ENCODE measurements around the gene CFAP69.
A peak's percentile ranks its signal among the peaks of the same experiment; 100 is the strongest.

CFAP69 gene

DNA sequence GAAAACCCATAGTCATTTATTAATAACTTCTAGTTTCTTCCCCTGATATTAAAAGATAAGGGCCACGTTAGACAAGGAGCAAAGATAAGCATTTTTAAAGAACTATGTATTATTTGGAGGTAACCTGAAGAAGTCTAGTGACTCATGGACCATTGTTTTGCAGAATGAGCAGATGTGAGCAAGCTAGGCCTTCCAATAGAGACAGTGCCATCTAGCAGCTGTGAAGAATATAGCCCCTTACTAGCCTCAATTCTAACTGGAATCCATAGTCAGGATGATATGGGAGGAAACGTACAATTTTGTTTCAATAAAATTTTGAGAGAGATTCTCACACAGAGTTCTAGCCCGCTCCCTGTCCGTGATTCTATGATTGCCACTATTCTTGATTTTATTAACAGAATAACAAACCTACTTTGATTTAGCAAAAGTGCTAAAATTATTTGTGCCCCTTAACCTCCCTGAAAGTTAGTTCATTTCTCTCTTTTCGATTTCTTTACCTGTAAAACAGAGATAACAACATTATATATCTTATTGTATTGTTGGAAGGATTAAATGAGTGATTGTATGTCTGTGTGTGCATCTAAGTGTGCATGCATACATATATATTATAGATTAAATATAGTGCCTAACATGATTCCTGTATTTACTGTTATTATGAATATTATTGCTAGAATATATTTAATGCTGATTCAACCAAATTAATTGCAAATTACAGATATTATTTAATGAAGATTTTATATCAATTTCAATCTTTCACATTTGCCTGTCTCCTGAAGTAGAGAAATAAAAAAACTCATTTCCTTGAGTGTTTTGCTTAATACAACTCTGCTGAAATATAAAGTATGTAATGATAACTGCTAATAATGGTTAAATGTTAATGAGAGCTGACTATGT is 53.4 kb downstream of the CFAP69 start:
- H3K9me3 Mint-ChIP-seq = no peaks in the 10 kb centered on the region
- peaks cover 13% of the 10 kb centered on the region for H3K27me3 Mint-ChIP-seq
- DNase-seq (ENCODE audit: low spot score in 2 of 2) (no peak), ATAC-seq (replicated peaks; ENCODE audit: extremely low read depth, poor library complexity, severe bottlenecking) (peak; percentile 32)
- H3K27ac Mint-ChIP-seq (ENCODE audit: low read depth) = no peak overlapping the region
- H3K4me3 Mint-ChIP-seq = no peak overlapping the region
- H3K36me3 Mint-ChIP-seq (ENCODE audit: insufficient read depth) = no peaks in the 10 kb centered on the region
- H3K4me1 Mint-ChIP-seq = no peaks in the 10 kb centered on the region

GRCh38 chr7:90303241-90303640 is 58.3 kb downstream of the CFAP69 start:
- Mint-ChIP-seq H3K4me3 (no peak overlapping the region), H3K27ac (ENCODE audit: low read depth) (no peak overlapping the region), H3K4me1 (no peaks in the 10 kb centered on the region), H3K36me3 (ENCODE audit: insufficient read depth) (no peaks in the 10 kb centered on the region), H3K27me3 (peaks cover 18% of the 10 kb centered on the region), H3K9me3 (no peaks in the 10 kb centered on the region)
- DNase-seq (ENCODE audit: low spot score in 2 of 2) (no peak), ATAC-seq (replicated peaks; ENCODE audit: extremely low read depth, poor library complexity, severe bottlenecking) (no peak)

- ATAC-seq (replicated peaks; ENCODE audit: extremely low read depth, poor library complexity, severe bottlenecking) (no peak), DNase-seq (ENCODE audit: low spot score in 2 of 2) (no peak)
- H3K36me3 Mint-ChIP-seq (ENCODE audit: insufficient read depth) = no peaks in the 10 kb centered on the region
- H3K27me3 Mint-ChIP-seq = peaks cover 45% of the 10 kb centered on the region
- H3K4me1 Mint-ChIP-seq = no peaks in the 10 kb centered on the region
- H3K9me3 Mint-ChIP-seq = no peaks in the 10 kb centered on the region
- no peak overlapping the region for H3K4me3 Mint-ChIP-seq
- no peak overlapping the region for H3K27ac Mint-ChIP-seq (ENCODE audit: low read depth)
These were observed 64.9 kb downstream of the CFAP69 start for GRCh38 chr7:90309872-90310271.

DNA sequence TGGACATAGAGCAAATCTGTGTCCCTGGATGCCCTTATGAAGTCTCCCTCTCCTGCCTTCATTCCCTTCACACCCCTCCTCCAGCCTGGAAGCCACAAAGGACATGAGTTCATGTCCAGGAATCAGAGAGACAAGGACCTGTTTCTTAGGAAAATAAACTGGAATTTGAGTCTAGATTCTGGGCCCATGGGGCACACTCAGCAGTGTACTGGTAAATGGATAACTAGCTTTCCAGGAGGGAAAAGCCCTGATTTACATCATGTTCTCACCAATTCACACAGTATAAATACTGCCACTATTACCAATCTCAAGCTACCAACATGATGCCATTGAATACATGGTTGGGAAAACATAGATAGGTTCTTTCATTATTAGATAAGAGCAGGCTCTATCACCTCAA is 66.2 kb downstream of the CFAP69 start:
- H3K9me3 Mint-ChIP-seq = no peaks in the 10 kb centered on the region
- no peaks in the 10 kb centered on the region for H3K4me1 Mint-ChIP-seq
- no peak overlapping the region for H3K4me3 Mint-ChIP-seq
- ATAC-seq (replicated peaks; ENCODE audit: extremely low read depth, poor library complexity, severe bottlenecking) (no peak), DNase-seq (ENCODE audit: low spot score in 2 of 2) (no peak)
- H3K27me3 Mint-ChIP-seq = peaks cover 47% of the 10 kb centered on the region
- H3K27ac Mint-ChIP-seq (ENCODE audit: low read depth) = no peak overlapping the region
- no peaks in the 10 kb centered on the region for H3K36me3 Mint-ChIP-seq (ENCODE audit: insufficient read depth)

- no peak overlapping the region for H3K4me3 Mint-ChIP-seq
- ATAC-seq (replicated peaks; ENCODE audit: extremely low read depth, poor library complexity, severe bottlenecking) (no peak), DNase-seq (ENCODE audit: low spot score in 2 of 2) (no peak)
- H3K27ac Mint-ChIP-seq (ENCODE audit: low read depth) = no peak overlapping the region
- no peaks in the 10 kb centered on the region for H3K4me1 Mint-ChIP-seq
- H3K9me3 Mint-ChIP-seq = no peaks in the 10 kb centered on the region
- H3K27me3 Mint-ChIP-seq = peaks cover 49% of the 10 kb centered on the region
- H3K36me3 Mint-ChIP-seq (ENCODE audit: insufficient read depth) = no peaks in the 10 kb centered on the region
These were observed 67.8 kb downstream of the CFAP69 start for GRCh38 chr7:90312745-90313144.

DNA sequence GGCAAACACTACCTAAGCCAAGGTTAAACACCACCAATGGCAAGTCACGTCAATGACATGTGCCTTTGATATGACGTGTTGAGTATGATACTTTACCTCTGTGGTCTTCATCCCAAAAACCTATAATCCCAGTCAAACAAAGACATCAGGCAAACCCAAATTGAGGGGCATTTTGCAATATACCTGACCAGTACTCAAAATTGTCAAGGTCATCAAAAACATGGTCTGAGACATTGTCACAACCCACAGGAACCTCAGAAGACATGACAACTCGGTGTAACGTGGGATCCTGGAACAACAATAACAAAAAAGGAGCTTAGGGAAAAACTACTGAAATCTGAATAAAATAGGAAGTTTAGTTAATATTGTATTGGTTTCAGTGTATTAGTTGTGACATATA is 68.9 kb downstream of the CFAP69 start:
- Mint-ChIP-seq H3K27ac (ENCODE audit: low read depth) (no peak overlapping the region), H3K27me3 (peaks cover 56% of the 10 kb centered on the region), H3K9me3 (no peaks in the 10 kb centered on the region), H3K4me1 (no peaks in the 10 kb centered on the region), H3K36me3 (ENCODE audit: insufficient read depth) (no peaks in the 10 kb centered on the region), H3K4me3 (no peak overlapping the region)
- ATAC-seq (replicated peaks; ENCODE audit: extremely low read depth, poor library complexity, severe bottlenecking) = no peak
- DNase-seq (ENCODE audit: low spot score in 2 of 2) = no peak

DNA sequence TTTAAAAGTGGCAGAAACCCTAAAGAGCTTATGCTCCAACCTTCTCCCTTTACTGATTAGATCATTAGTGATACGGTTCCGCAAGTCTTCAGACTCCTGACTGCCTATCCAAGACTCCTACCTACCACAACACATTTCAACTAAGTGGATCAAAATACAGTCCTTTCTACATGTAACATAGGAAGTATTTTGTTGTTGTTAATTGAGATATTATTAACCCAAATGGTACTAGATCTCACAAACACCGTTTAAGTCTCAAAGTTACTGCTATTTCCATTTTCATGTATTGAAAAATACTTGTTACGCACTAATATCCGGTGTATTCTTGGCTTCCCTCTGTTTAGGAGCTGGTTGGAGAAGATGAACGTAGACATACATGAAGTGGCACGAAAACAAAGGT is 75.0 kb downstream of the CFAP69 start:
- H3K27ac Mint-ChIP-seq (ENCODE audit: low read depth) = no peak overlapping the region
- no peaks in the 10 kb centered on the region for H3K36me3 Mint-ChIP-seq (ENCODE audit: insufficient read depth)
- no peak overlapping the region for H3K4me3 Mint-ChIP-seq
- no peaks in the 10 kb centered on the region for H3K9me3 Mint-ChIP-seq
- ATAC-seq (replicated peaks; ENCODE audit: extremely low read depth, poor library complexity, severe bottlenecking) (no peak), DNase-seq (ENCODE audit: low spot score in 2 of 2) (no peak)
- peaks cover 75% of the 10 kb centered on the region for H3K27me3 Mint-ChIP-seq
- no peaks in the 10 kb centered on the region for H3K4me1 Mint-ChIP-seq

DNA sequence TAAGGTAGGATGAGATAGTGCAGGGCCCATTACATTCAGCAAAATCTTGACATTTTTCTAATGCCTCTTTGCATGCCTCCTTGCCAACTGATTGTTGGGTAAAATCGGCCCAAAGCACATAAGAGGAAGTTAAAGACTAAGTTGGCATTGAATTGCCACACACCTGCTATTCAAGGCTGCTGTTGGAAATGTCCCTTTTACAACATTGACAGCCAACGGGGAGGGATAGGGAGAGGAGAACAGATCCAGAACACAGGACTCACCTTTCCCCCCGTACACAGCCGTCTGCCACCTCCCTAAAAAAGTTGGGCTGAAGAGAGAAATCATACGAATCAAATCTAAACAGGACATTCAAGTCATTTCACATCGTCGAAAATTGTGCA is 75.4 kb downstream of the CFAP69 start:
- Mint-ChIP-seq H3K4me3 (no peak overlapping the region), H3K9me3 (no peaks in the 10 kb centered on the region), H3K36me3 (ENCODE audit: insufficient read depth) (no peaks in the 10 kb centered on the region), H3K4me1 (no peaks in the 10 kb centered on the region), H3K27ac (ENCODE audit: low read depth) (no peak overlapping the region), H3K27me3 (peaks cover 71% of the 10 kb centered on the region)
- ATAC-seq (replicated peaks; ENCODE audit: extremely low read depth, poor library complexity, severe bottlenecking) = no peak
- DNase-seq (ENCODE audit: low spot score in 2 of 2) = no peak

GRCh38 chr7:90320801-90321494 is 76.0 kb downstream of the CFAP69 start, which contains the start of gene FAM237B:
Gene FAM237B, minus strand, starts transcription at chr7:90321304. Its CDS starts 1,556 bp downstream, at chr7:90319748.
- no peak for ATAC-seq (replicated peaks; ENCODE audit: extremely low read depth, poor library complexity, severe bottlenecking)
- Mint-ChIP-seq H3K4me3 (no peak within 1 kb of the TSS), H3K4me1 (no peaks in the 10 kb centered on the region), H3K27ac (ENCODE audit: low read depth) (no peak within 1 kb of the TSS), H3K9me3 (no peaks in the 10 kb centered on the region), H3K27me3 (peaks cover 71% of the 10 kb centered on the region), H3K36me3 (ENCODE audit: insufficient read depth) (no peaks in the 10 kb centered on the region)
- no peak for DNase-seq (ENCODE audit: low spot score in 2 of 2)

- Mint-ChIP-seq H3K9me3 (no peaks in the 10 kb centered on the region), H3K4me1 (no peaks in the 10 kb centered on the region), H3K4me3 (no peak overlapping the region), H3K27me3 (peaks cover 63% of the 10 kb centered on the region), H3K27ac (ENCODE audit: low read depth) (no peak overlapping the region), H3K36me3 (ENCODE audit: insufficient read depth) (no peaks in the 10 kb centered on the region)
- no peak for ATAC-seq (replicated peaks; ENCODE audit: extremely low read depth, poor library complexity, severe bottlenecking)
- DNase-seq (ENCODE audit: low spot score in 2 of 2) = no peak
These were observed 77.9 kb downstream of the CFAP69 start for GRCh38 chr7:90322837-90323236.

- no peak overlapping the region for H3K4me3 Mint-ChIP-seq
- DNase-seq (ENCODE audit: low spot score in 2 of 2) (no peak), ATAC-seq (replicated peaks; ENCODE audit: extremely low read depth, poor library complexity, severe bottlenecking) (no peak)
- no peak overlapping the region for H3K27ac Mint-ChIP-seq (ENCODE audit: low read depth)
- no peaks in the 10 kb centered on the region for H3K9me3 Mint-ChIP-seq
- H3K36me3 Mint-ChIP-seq (ENCODE audit: insufficient read depth) = peaks cover 2% of the 10 kb centered on the region
- H3K4me1 Mint-ChIP-seq = no peaks in the 10 kb centered on the region
- peaks cover 32% of the 10 kb centered on the region for H3K27me3 Mint-ChIP-seq
These were observed 81.5 kb downstream of the CFAP69 start for GRCh38 chr7:90326500-90326899.

GRCh38 chr7:90334193-90334843 is 89.3 kb downstream of the CFAP69 start:
- ATAC-seq (replicated peaks; ENCODE audit: extremely low read depth, poor library complexity, severe bottlenecking) = no peak
- Mint-ChIP-seq H3K4me3 (no peak overlapping the region), H3K27me3 (peaks cover 15% of the 10 kb centered on the region), H3K27ac (ENCODE audit: low read depth) (no peak overlapping the region), H3K4me1 (no peaks in the 10 kb centered on the region), H3K36me3 (ENCODE audit: insufficient read depth) (peaks cover 2% of the 10 kb centered on the region), H3K9me3 (no peaks in the 10 kb centered on the region)
- DNase-seq (ENCODE audit: low spot score in 2 of 2) = no peak
